ENCODE measurements around the gene RPS15. TPM values are rescaled to one million over a fixed set of nuclear protein-coding genes. Genes with fewer than 3 reads are reported as not detected.
A peak's percentile ranks its signal among the peaks of the same experiment; 100 is the strongest.

The RPS15 gene
- total RNA-seq, 1 donor from 2014 or later = 1,045 TPM

DNA sequence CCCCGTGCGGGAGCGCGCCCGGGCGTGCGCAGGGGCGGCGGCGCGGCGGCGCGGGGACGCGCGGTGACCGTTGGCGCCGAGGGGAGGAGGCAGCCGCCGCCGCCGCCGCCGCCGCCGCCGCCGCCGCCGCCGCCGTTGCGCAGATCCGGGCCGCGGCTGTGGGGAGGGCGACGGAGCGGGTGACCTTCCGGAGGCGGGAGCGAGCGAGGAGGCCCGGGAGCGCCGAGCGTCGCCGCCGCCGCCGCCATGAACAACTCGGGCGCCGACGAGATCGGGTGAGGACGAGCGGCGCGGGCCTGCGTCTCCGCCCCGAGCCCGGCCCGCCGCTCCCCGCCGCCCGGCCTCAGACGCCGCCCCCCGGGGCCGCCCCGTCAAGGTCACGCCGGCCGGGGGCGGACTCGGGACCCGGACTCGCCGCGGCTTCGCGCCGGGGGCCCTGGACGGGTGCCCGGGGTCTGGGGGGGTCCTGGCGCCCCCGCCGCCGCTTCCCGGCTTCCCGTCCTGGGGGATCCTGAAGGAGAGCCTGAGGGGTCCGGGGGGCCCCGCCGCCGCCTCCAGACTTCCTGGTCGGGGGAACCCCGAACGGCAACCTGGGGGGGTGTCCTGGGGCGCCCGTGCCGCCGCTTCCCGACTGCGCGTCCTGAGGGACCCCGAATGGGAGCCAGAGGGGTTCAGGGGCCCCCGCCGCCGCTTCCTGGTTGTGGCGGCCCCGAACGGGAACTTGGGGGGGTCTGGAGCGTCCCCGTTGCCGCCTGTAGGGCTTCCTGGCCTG is 30.5 kb upstream of the RPS15 start, which contains the start of gene DAZAP1:
DAZAP1 (plus strand) TSS at position 59 of the 772 bp plus-strand sequence; CDS start at position 247, 188 bp downstream.
- Histone ChIP-seq H3K27me3 (ENCODE audit: insufficient read depth, low read length) (no peaks in the 10 kb centered on the region), H3K36me3 (ENCODE audit: insufficient read depth, low read length) (no peaks in the 10 kb centered on the region), H3K4me1 (ENCODE audit: insufficient read depth, low read length) (peaks cover 39% of the 10 kb centered on the region), H3K9me3 (ENCODE audit: insufficient read depth, low read depth, low read length) (no peaks in the 10 kb centered on the region), H4K20me1 (ENCODE audit: insufficient read depth, low read length) (peaks cover 42% of the 10 kb centered on the region), H3K4me2 (ENCODE audit: low read length) (peak within 1 kb of the TSS; percentile 96), H2AFZ (ENCODE audit: low read depth, low read length) (peak within 1 kb of the TSS; percentile 80), H3K9ac (ENCODE audit: low read length) (peak within 1 kb of the TSS; percentile 93), H3K27ac (ENCODE audit: low read depth, low read length) (peak within 1 kb of the TSS; percentile 87), H3K79me2 (ENCODE audit: insufficient read depth, low read length) (peaks cover 51% of the 10 kb centered on the region), H3K4me3 (ENCODE audit: insufficient read depth, low read depth, low read length) (peak within 1 kb of the TSS; percentile 84)
- Mint-ChIP-seq H3K4me1 (ENCODE audit: low read depth, unreplicated experiment) (peaks cover 29% of the 10 kb centered on the region), H3K4me3 (ENCODE audit: unreplicated experiment) (peak within 1 kb of the TSS; percentile 80), H3K27me3 (ENCODE audit: low read depth, unreplicated experiment) (no peaks in the 10 kb centered on the region), H3K9me3 (ENCODE audit: unreplicated experiment) (no peaks in the 10 kb centered on the region), H3K27ac (ENCODE audit: unreplicated experiment) (peak within 1 kb of the TSS; percentile 84), H3K36me3 (ENCODE audit: low read depth, unreplicated experiment) (peaks cover 4% of the 10 kb centered on the region)
- FAIRE-seq (no peak), DNase-seq (ENCODE audit: low read depth) (no peak)
- TF ChIP-seq, protein P1, sequence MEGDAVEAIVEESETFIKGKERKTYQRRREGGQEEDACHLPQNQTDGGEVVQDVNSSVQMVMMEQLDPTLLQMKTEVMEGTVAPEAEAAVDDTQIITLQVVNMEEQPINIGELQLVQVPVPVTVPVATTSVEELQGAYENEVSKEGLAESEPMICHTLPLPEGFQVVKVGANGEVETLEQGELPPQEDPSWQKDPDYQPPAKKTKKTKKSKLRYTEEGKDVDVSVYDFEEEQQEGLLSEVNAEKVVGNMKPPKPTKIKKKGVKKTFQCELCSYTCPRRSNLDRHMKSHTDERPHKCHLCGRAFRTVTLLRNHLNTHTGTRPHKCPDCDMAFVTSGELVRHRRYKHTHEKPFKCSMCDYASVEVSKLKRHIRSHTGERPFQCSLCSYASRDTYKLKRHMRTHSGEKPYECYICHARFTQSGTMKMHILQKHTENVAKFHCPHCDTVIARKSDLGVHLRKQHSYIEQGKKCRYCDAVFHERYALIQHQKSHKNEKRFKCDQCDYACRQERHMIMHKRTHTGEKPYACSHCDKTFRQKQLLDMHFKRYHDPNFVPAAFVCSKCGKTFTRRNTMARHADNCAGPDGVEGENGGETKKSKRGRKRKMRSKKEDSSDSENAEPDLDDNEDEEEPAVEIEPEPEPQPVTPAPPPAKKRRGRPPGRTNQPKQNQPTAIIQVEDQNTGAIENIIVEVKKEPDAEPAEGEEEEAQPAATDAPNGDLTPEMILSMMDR (IDR thresholded peaks at IDR 0.05; ENCODE audit: insufficient read depth, low read depth, low read length) = no peak
- TF ChIP-seq EZH2 (IDR thresholded peaks at IDR 0.05; ENCODE audit: insufficient read depth, low read length) = no peak

DNA sequence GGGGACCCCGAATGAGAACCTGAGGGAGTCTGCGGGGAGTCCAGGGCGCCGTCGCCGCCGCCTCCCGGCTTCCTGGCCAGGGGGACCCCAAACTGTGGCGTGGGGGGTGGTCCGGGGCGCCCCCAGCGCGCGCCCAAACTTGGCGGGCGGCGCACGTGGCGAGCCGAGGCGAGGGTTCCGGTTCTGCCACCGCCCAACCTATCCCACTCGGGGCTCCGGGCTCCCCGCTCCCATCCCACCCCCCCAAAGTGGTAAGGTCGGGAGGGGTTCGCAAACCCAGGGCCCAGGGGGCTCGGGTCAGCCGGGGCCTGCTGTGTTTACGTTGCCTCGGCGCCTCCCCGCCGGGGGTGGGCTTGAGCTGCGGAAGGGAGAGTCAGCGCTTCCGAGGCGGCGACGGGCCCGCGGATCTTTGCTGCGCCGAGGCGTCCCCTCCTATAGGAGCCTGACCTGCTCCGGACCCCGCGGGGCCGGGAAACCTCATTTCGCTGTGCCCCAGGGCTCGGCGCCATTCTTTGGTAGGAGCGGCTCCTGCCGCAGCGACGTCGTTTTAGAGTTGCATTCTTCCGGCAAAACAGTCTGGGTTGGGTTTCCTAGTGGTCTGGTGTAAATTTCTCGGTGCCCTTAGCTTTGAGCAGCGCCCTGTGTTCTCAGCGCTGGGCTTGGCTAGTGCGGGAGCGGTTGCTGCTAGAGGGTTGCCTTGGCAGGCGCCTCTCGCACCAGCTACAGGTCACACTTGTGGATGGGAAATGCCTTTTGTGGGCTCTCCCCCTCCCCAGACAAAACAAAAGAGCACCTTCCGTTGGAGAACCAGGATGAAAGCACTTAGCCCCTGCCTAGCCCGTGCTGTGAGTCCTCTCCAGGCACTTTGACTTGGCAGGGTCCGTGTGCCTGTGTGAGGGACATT is 29.6 kb upstream of the RPS15 start:
- H3K27me3 Mint-ChIP-seq (ENCODE audit: low read depth, unreplicated experiment) = no peaks in the 10 kb centered on the region
- Histone ChIP-seq H4K20me1 (ENCODE audit: insufficient read depth, low read length) (peaks cover 51% of the 10 kb centered on the region), H3K9me3 (ENCODE audit: insufficient read depth, low read depth, low read length) (no peaks in the 10 kb centered on the region), H3K9ac (ENCODE audit: low read length) (peak overlapping the region; percentile 93), H3K79me2 (ENCODE audit: insufficient read depth, low read length) (peaks cover 60% of the 10 kb centered on the region), H3K4me3 (ENCODE audit: insufficient read depth, low read depth, low read length) (peak overlapping the region; percentile 84), H3K36me3 (ENCODE audit: insufficient read depth, low read length) (peaks cover 5% of the 10 kb centered on the region), H2AFZ (ENCODE audit: low read depth, low read length) (no peak overlapping the region), H3K4me1 (ENCODE audit: insufficient read depth, low read length) (peaks cover 43% of the 10 kb centered on the region), H3K4me2 (ENCODE audit: low read length) (peak overlapping the region; percentile 96), H3K27ac (ENCODE audit: low read depth, low read length) (peak overlapping the region; percentile 87), H3K27me3 (ENCODE audit: insufficient read depth, low read length) (no peaks in the 10 kb centered on the region)
- DNase-seq (ENCODE audit: low read depth) (peak; percentile 36), FAIRE-seq (no peak)
- peak overlapping the region; percentile 96 for H3K27ac Mint-ChIP-seq (ENCODE audit: unreplicated experiment)
- TF ChIP-seq, protein P1 (IDR thresholded peaks at IDR 0.05; ENCODE audit: insufficient read depth, low read depth, low read length) = no peak
- TF ChIP-seq EZH2 (IDR thresholded peaks at IDR 0.05; ENCODE audit: insufficient read depth, low read length) = no peak
- no peaks in the 10 kb centered on the region for H3K9me3 Mint-ChIP-seq (ENCODE audit: unreplicated experiment)
- peaks cover 32% of the 10 kb centered on the region for H3K4me1 Mint-ChIP-seq (ENCODE audit: low read depth, unreplicated experiment)
- peaks cover 4% of the 10 kb centered on the region for H3K36me3 Mint-ChIP-seq (ENCODE audit: low read depth, unreplicated experiment)
- peak overlapping the region; percentile 97 for H3K4me3 Mint-ChIP-seq (ENCODE audit: unreplicated experiment)
